ENCODE data around the gene IGF2BP2.

IGF2BP2 gene

DNA sequence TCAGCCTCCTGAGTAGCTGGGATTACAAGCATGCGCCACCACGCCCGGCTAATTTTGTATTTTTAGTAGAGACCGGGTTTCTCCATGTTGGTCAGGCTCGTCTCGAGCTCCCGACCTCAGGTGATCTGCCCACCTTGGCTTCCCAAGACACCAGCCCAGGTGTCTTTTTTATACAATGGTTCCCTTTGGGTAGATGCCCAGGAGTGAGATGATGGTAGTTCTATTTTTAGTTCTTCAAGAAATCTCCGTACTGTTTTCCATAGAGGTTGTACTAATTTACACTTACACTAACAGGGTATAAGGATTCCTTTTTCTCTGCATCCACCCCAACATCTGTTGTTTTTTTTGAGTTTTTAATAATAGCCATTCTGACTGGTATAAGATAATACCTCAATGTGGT lies 94.3 kb downstream of the IGF2BP2 start:
- no peak for DNase-seq

GRCh38 chr3:185729337-185730055 lies 95.3 kb downstream of the IGF2BP2 start:
- no peak for DNase-seq

DNA sequence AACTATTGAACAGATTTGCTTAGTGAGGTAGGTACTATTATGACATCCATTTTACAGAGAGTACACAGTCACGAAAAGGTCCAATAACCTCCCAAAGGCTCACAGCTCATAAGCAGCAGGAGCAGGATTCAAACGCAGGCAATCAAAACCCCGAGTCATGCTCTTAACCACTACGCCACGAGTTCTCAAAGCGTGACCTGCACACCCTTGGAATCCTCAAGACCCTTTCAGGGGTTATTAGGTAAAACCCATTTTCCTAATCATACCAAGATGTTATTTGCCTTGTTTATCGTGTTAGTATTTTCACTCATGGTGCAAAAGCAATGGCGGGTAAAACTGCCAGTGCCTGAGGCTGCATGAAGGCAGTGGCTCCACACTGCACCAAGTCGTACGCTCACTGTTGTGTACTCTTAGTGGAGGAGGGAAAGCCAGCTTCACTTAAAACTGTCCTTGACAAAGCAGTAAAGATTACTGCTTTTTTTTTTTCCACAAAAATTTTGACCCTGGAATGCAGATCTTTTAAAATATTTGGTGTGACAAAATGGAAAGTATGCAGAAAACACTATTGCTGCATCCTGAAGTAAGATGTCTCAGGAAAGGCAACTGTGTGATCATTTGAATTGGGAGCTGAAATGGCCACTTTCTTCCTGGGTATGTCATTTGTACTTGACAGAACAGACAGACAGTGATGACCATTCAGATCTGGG lies 96.1 kb downstream of the IGF2BP2 start:
- no peak for DNase-seq

- no peak for DNase-seq
Observed at GRCh38 chr3:185727873-185728272, 97.0 kb downstream of the IGF2BP2 start.

- no peak for DNase-seq
Observed at GRCh38 chr3:185726254-185726967, 98.4 kb downstream of the IGF2BP2 start.

GRCh38 chr3:185724761-185725160 lies 100.1 kb downstream of the IGF2BP2 start:
- no peak for DNase-seq

GRCh38 chr3:185724251-185724650 lies 100.6 kb downstream of the IGF2BP2 start:
- no peak for DNase-seq

GRCh38 chr3:185722881-185723280 lies 102.0 kb downstream of the IGF2BP2 start:
- no peak for DNase-seq

DNA sequence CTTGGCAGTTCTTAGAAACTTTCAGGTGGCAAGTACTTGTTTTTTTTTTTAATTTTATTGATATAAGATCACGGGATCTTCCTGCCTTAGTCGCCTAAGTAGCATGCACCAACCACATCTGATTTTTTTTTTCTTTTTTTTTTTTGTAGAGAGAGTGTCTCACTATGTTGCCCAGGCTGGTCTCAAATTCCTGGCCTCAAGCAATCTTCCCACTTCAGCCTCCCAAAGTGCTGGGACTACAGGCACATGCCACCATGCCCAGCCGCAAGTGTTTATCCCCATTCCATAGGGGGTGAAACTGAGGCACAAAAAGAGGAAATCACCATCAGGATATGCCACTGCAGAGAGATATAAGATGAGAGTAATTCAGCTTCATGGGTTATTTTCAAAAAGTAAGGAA lies 102.9 kb downstream of the IGF2BP2 start:
- DNase-seq = no peak

DNA sequence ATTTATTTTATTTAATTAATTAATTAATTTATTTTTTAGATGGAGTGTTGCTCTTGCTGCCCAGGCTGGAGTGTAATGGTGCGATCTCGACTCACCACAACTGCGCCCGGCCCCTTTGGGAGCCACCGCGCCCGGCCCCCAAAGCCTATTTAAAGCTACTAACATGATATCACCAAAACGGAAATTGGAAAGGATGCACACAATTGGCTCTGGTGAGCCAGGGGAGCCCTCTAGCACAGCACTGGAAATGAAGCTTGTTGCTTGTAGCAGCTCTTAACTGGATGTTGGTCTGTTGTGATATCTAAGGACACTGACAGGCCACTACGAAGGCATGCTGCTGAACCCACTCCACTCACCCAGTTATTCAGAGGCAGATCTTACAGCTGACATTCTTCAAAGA lies 104.5 kb downstream of the IGF2BP2 start:
- no peak for DNase-seq

- no peak for DNase-seq
Observed at GRCh38 chr3:185718736-185719593, 105.9 kb downstream of the IGF2BP2 start.

GRCh38 chr3:185717627-185718402 lies 107.0 kb downstream of the IGF2BP2 start:
- no peak for DNase-seq

DNA sequence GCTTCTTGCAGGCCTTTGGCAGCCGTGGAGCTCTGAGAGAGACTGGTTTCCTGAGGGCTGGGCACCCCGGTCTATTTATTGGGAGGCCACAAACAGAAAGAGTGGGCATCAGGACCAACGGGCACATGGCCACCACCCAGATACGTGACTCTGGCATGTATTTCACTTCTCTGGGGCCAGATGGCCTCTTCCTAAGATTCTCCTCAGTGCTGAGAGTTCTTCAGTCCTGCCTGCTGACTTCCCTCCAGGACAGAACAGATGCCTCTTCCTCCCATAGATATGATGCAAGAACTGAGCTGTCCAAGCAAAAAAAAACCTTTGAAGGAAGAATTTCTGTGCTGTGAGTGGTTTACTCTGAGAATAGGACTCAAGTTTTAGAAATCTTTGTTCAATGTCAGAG lies 107.7 kb downstream of the IGF2BP2 start:
- DNase-seq = no peak

DNA sequence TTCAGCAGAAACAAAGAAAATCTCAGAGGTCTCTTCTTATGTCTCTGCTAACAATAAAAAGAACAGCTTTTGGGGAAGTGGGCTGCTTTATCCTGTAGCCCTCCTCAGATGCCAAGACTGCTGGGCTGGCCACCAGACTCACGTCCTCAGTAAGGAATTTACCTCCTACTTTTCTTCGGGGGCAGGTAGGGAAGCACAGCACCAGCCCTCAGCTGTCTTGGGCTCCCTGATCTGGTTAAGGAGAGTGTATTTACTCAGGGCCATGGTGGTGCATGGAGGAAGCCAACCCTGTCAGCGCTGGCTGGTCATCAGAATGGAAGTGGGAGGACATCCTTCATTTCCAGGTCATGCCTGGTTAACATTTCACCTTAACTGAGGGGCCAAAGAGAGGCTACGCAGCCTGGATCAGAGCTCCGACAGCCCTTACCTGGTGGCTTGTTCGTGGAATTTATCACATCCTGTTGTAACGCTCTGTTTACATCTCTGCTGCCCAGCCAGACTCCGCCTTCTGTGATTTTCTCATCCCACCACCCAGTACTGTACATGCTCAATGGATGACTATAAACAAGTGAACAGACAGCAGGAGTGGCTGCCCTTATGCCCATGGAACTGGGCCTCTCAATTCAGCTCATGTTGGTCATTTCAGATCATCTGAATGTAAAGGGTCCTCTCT lies 108.3 kb downstream of the IGF2BP2 start:
- DNase-seq = no peak

- DNase-seq = no peak
Observed at GRCh38 chr3:185715091-185715490, 109.8 kb downstream of the IGF2BP2 start.

DNA sequence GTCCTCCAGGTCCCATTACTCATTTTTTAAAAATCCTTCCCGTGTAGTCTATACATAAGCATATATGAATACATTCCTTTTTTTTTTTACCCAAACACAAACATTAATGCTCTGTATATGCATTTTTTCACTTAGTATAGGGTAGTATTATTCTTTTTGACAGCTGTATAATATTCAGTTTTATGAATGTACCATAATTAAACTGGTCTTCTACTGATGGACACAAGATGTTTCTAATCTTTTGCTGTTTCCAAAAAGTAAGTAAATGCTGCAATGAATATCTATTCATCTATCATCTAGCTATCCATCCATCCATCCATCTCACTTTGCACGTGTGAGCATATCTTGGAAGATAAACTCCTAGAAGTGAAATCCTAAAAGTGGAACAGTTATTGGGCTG lies 110.8 kb downstream of the IGF2BP2 start:
- no peak for DNase-seq

- no peak for DNase-seq
Observed at GRCh38 chr3:185713015-185713414, 111.8 kb downstream of the IGF2BP2 start.

- no peak for DNase-seq
Observed at GRCh38 chr3:185712337-185712736, 112.5 kb downstream of the IGF2BP2 start.

DNA sequence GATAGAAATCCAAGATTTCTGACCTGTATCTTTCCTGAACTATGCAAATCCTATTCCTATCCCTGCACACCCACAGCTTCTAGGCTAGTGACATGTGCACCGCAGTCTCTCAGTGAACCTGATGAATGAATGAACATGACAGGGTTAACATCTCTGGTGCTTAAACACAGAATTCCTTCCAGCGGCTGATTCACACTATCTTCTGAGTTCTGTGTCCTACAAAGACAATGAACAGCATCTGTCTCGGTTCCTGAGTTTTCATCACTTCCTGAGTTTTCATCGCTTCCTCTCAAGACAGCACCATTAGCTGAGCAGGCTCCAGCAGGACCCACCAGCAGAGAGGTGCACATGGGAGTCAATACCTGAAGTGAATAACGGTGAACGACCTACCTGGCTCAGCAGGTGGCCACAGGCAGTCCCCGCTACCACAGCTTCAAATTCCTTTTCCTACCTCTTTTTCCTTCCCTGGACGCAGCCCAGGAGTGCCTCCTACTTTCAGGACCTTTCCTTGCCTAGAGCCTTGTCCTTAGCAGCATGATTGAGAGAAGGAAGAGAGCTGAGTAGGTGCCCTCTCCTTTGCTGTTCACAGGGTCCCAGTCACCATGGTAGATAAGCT lies 113.5 kb downstream of the IGF2BP2 start:
- no peak for DNase-seq

GRCh38 chr3:185709251-185709955 lies 115.4 kb downstream of the IGF2BP2 start:
- DNase-seq = no peak

All from bone marrow (tissue), 2 donors.